Left cardiac atrium (tissue), 4 donors: ENCODE data around the gene ZC2HC1B. TPM values are rescaled to one million over a fixed set of nuclear protein-coding genes. Genes with fewer than 3 reads are reported as not detected.
"Not testable (repeated sequence)": the region's sequence is repeated elsewhere in the genome, so short reads cannot be mapped to it uniquely, and the experiment has no call there.

ENCODE experiments used
- ATAC-seq, 2 donors: fragments of 200-7000 bp; cut with Tn5 transposase; one replicate each; pipeline ENCODE4 v1.9.1; 2020; ENCODE audit warnings: mild to moderate bottlenecking in 2 of 2, moderate library complexity in 2 of 2
- DNase-seq: peaks from one replicate; pipeline ENCODE4 v3.0.0-alpha.2; 2020
- intact Hi-C, 2 donors: fragments of 100-400 bp; cut with DNase I; formaldehyde crosslinking; loops; one replicate each; pipeline versions ENCODE4 v1.14.1 to v1.15.1; 2022 to 2023
- total RNA-seq, 2 donors: library from RNA; stranded (reverse); fragmentation: NEBNext Ultra II Directional; extraction: Animal tissue kit (Norgen Biotek cat#: 25700); gene quantifications; one replicate each; pipeline ENCODE4 v1.2.1, GENCODE V29; 2021
- donor health status: DM: no; HTN: yes; CAD: no.
- donor health status: DM: no; HTN: yes; CAD: no; lungs with severe emphysema.
- donor health status: DM: yes; HTN: yes; CAD: no.
- donor health status: Dilated cardiomyopathy.

The ZC2HC1B gene
- total RNA-seq, 2 donors from 2014 or later = not detected

GRCh38 chr6:143902827-143903226 lies 38.6 kb downstream of the ZC2HC1B start:
- no peak for ATAC-seq
- intact Hi-C loops = no loop called here

GRCh38 chr6:143911028-143911427 lies 46.8 kb downstream of the ZC2HC1B start:
- DNase-seq (no peak), ATAC-seq (no peak)
- intact Hi-C loops = no loop called here

More at GRCh38 chr6:143902827-143903226, 38.6 kb downstream of the ZC2HC1B start:
- DNase-seq = no peak

GRCh38 chr6:143912671-143913070 lies 48.4 kb downstream of the ZC2HC1B start:
- DNase-seq (no peak), ATAC-seq (no peak)
- intact Hi-C loops = no loop called here

DNA sequence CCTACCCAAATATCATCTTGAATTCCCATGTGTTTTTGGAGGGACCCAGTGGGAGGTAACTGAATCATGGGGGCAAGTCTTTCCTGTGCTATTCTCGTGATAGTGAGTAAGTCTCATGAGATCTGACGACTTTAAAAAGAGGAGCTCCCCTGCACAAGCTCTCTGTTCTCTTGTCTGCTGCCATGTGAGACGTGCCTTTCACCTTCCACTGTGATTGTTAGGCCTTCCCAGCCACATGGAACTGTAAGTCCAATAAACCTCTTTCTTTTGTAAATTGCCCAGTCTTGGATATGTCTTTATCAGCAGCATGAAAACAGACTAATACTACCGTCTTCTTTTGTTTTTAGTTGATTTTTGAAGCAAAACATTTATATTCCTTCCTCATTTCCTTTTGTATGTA lies 52.8 kb downstream of the ZC2HC1B start:
- ATAC-seq, DNase-seq, intact Hi-C loops: not testable (repeated sequence)

GRCh38 chr6:143928853-143929252 lies 64.6 kb downstream of the ZC2HC1B start:
- no peak for DNase-seq
- intact Hi-C loops = no loop called here
- ATAC-seq = no peak

- no peak for ATAC-seq
- intact Hi-C loops = no loop called here
Measured at GRCh38 chr6:143929975-143930374, 65.7 kb downstream of the ZC2HC1B start.

DNA sequence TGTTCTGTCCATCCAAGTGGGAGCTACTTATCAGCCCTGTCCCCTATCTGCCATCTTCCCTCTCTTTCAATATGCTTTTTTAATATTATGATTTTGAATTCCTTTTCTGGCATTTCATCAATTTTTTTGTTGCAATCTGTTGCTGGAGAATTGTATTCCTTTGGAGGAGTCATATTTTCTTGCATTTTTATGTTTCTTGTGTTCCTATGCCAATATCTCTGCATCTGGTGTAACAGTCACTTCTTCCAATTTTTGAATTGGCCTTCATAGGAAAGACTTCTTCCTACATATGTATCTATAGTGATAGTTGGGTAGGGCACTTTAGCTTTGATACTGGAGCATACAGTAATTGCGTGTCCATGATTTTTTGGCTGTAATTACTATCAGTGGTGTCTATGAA lies 70.1 kb downstream of the ZC2HC1B start:
- ATAC-seq = no peak
- DNase-seq = no peak
- intact Hi-C loops = no loop called here

More at GRCh38 chr6:143929975-143930374, 65.7 kb downstream of the ZC2HC1B start:
- no peak for DNase-seq

- no peak for DNase-seq
- intact Hi-C loops = loop anchor here in 1 of 2 donors (5.0 kb wide), 1 partner anchor 77 kb away; no protein-coding TSS in a partner anchor
- no peak for ATAC-seq
Measured at GRCh38 chr6:143934867-143935266, 70.6 kb downstream of the ZC2HC1B start.

DNA sequence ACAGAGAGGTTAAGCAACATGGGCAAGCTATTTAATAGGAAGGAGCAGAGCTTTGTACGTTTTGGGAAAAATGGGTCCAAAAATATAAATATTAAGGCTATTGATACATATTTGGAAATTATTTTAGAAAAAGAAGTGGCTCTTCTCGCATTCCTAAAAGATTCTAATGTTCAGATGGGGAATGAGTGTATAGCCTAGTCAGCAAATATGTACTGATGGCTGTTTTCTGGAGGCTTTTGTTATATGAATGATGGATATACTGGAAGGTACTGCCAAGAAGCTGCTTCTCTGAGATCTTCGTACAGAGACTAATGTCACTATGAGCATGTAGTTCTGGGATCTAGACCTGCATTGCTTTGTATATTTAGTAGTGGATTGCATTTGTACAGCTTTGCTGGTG lies 72.1 kb downstream of the ZC2HC1B start:
- DNase-seq (no peak), ATAC-seq (no peak)
- intact Hi-C loops = loop anchor here in 1 of 2 donors (5.0 kb wide), 1 partner anchor 76 kb away; no protein-coding TSS in a partner anchor

DNA sequence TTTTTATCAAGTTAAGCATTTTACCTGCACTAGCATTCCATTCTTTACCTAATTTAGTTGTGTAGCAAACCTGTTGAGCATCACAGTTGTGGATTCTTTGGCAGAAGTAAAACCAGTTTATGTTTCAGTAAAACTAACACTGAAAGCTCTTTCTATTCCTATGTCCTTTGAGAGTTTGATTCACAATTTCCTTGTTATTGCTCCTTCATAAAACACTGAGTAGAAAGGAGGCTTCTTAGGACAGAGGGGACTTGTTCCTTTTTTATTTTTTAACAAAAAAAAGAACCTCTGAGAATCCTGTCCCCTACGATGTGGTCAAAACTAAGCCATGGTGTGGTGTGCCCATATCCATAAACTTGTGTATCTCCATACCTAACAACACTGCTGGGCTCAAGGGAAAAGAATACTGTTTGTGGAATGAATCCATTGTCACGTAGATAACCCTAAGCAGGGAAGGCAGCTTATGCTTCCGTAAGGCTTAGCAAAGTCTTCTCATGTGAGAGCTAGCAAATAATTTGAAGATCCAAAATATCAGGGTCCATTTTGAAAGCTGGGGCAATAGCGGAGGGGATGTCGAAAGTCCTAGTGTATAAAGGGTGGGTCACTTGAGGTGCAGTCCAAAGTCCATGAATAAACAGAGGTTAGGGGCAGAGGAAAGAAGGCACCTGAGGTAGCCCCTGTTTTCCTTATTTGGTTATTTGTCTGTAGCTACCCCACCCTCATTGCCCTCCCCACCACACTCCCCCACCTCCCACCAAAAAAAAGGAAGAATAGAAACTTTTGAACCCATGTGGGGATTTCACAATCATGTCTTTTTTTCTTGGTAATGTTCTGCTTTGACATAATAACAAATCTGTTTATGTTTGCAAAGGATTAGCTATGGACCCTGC lies 72.7 kb downstream of the ZC2HC1B start:
- ATAC-seq = no peak
- no peak for DNase-seq
- intact Hi-C loops = loop anchor here in 1 of 2 donors (5.0 kb wide), 1 partner anchor 75 kb away; no protein-coding TSS in a partner anchor

- intact Hi-C loops = loop anchor here in 1 of 2 donors (5.0 kb wide), 1 partner anchor 75 kb away; no protein-coding TSS in a partner anchor
- DNase-seq (no peak), ATAC-seq (no peak)
Measured at GRCh38 chr6:143937668-143937970, 73.3 kb downstream of the ZC2HC1B start.

DNA sequence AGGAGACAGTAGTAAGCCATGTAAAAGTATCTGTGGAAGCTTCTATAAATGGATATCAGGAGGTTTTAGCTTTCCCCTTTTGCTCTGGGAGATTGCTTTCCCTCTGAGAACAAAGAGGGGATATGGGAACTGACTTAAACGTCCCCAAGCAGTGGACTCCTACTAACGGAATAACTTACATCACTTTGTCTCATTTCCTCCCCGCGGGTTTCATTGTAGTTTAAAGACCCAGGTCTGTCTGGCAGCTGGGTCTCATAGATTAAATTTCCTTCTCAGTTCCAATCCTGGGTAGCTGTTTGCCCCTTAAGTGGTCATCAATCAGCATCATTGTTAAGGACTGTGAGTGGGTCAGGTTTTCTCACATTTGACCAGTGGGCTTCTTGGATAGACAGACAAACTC lies 75.1 kb downstream of the ZC2HC1B start:
- DNase-seq (no peak), ATAC-seq (no peak)
- intact Hi-C loops = loop anchor here in 1 of 2 donors (5.0 kb wide), 1 partner anchor 73 kb away; no protein-coding TSS in a partner anchor

DNA sequence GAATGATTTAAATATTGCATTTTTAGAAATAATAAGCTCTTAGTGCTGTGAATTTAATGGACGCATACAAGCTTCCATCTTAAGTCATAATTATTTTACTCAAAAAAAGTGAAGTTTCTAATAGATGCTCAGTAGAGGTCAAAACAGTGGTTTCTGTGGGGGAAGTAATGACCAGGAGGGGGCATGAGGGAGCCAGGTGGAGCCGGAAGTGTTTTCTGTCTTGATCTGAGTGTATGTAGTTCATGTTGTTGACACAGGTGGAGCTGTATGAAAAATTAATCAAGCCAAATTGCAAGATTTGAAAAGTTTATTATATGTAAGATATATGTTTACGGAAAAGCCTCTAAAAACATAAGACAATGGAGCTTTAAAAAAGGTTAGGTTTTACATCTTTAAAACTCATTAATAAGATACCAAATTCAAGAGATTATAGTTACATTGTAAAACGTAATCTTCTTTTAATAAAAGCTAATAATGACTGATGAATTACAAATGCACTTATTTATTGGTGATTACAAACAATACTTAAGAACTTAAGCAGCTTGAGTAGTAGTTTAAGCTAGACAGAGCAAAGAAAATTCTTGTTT lies 75.8 kb downstream of the ZC2HC1B start:
- no peak for DNase-seq
- intact Hi-C loops = no loop called here
- ATAC-seq = peak; percentile 63 to 65

GRCh38 chr6:143941852-143942627 lies 77.8 kb downstream of the ZC2HC1B start:
- DNase-seq (peak; percentile 45), ATAC-seq (peak; percentile 48 to 53)
- intact Hi-C loops = no loop called here

DNA sequence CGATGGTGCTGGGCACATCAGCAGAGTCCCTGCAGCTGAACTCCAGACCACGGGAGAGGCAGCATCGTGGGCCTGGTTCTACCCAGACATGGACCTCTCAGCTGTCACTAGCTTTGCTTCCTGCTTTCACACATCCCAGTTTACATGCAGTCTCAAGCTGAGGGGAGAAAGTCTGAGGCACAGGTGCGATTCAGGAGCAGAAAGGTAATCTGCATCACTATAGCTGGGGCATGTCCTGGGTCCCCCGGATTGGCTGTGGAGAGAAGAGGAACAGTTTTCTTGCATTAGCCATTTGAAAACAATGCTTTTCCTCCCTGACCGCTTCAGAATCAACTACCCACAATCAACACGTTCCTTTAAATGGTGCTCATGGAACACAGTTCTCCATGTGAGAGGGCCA lies 83.9 kb downstream of the ZC2HC1B start:
- intact Hi-C loops = no loop called here
- DNase-seq (no peak), ATAC-seq (no peak)

DNA sequence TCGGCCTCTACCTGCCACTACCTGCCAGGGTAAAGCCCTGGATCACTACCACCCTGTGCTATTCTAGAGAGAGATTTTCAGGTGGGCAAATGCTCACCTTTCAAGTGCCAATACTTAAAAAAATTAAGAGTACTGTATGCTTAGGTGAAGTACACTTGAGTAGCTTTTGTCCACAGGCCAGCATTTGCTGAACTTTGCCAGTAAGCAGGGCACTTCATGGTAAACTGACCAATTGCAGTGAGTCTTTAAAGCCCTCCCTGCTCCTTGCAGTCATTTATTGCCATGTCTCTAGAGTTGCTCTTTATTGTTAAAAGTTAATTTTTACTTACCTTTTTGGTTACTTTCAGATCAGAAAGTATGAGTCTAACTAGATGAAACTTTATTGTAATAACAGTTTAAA lies 85.3 kb downstream of the ZC2HC1B start:
- ATAC-seq (no peak), DNase-seq (no peak)
- intact Hi-C loops = no loop called here

- ATAC-seq (no peak), DNase-seq (no peak)
- intact Hi-C loops = no loop called here
Measured at GRCh38 chr6:143949962-143950361, 85.7 kb downstream of the ZC2HC1B start.

GRCh38 chr6:143950875-143951274 lies 86.6 kb downstream of the ZC2HC1B start:
- ATAC-seq (no peak), DNase-seq (no peak)
- intact Hi-C loops = no loop called here

DNA sequence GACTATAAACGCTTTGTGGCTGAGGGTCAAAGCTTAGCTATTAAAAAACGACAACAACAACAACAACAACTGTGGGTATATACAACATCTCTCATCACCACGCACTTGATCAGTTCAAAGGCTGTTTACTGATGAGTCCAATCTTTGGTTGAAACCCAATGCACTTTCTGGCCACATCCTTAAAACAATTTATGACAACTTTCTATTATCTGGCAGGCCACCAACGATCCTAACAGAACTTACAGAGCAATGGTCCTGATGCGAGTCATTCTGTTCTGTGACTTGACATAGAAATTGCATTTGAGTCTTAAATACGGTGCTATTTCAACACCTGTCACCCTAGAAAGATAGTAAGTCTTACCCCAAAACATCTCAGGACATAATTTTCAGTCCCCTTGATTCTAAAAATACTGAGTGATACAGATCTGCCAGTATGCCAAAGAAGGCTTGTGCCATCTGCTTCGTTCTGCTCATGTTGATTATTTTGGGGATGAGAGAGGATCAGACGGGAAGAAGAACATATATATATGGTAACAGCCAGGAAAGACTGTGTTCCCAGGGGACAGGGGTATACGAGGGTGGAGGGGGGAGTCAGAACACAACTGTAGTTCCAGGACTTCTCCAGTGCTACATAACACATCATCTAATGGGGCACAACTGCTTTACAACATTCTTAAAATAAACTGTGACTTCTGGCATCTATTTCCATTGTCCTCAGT lies 87.9 kb downstream of the ZC2HC1B start:
- ATAC-seq (no peak), DNase-seq (no peak)
- intact Hi-C loops = no loop called here
